ENCODE data around the gene ACTN2. TPM values are rescaled to one million over a fixed set of nuclear protein-coding genes. Genes with fewer than 3 reads are reported as not detected.

Gene ACTN2
- total RNA-seq, 1 experiment from 2014 or later, result not detected

DNA sequence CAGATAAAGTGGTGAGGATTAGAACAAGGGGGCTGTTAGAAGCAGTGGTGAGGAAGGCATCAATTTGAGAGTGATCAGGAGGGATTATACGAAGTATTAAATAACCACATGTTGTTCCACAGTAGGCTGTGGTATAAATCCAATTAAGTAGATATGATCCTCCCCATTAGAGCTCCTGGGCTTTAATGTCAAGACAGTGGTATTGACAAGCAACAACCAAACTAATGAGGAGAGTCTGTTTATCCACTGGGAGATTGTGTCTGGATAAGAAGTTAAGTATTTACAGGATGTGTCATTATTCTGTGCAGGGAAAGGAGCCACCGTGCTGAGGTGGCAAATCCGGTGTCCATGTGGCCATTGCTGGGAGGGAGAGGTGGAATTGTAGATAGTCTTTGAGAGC is 5.8 kb downstream of the ACTN2 start:
- ATAC-seq (no peak), DNase-seq (no peak)
- H3K27ac ChIP-seq (ENCODE audit: low read length), result no peak overlapping the region
- H3K4me3 ChIP-seq (ENCODE audit: low read length), result no peak overlapping the region
- H3K9me2 ChIP-seq (replicated peaks; ENCODE audit: low read length), result no peaks in the 10 kb centered on the region
- ChIA-PET CTCF (no interaction called here), POLR2A (ENCODE audit: unreplicated experiment) (no interaction called here)
- no peaks in the 10 kb centered on the region for H3K79me2 ChIP-seq (ENCODE audit: low read length)
- H3K4me1 ChIP-seq (ENCODE audit: insufficient read depth, low read length), result no peaks in the 10 kb centered on the region
- no peaks in the 10 kb centered on the region for H4K20me1 ChIP-seq (ENCODE audit: low read length)
- H3K9ac ChIP-seq (ENCODE audit: low read length), result no peak overlapping the region
- TF ChIP-seq EZH2 (IDR thresholded peaks at IDR 0.05; ENCODE audit: low read length, unreplicated experiment), result no peak
- no peak for TF ChIP-seq EZH2phosphoT487 (IDR thresholded peaks at IDR 0.05; ENCODE audit: borderline replicate concordance, low read length)
- TF ChIP-seq, protein P1, sequence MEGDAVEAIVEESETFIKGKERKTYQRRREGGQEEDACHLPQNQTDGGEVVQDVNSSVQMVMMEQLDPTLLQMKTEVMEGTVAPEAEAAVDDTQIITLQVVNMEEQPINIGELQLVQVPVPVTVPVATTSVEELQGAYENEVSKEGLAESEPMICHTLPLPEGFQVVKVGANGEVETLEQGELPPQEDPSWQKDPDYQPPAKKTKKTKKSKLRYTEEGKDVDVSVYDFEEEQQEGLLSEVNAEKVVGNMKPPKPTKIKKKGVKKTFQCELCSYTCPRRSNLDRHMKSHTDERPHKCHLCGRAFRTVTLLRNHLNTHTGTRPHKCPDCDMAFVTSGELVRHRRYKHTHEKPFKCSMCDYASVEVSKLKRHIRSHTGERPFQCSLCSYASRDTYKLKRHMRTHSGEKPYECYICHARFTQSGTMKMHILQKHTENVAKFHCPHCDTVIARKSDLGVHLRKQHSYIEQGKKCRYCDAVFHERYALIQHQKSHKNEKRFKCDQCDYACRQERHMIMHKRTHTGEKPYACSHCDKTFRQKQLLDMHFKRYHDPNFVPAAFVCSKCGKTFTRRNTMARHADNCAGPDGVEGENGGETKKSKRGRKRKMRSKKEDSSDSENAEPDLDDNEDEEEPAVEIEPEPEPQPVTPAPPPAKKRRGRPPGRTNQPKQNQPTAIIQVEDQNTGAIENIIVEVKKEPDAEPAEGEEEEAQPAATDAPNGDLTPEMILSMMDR (conservative IDR thresholded peaks at IDR 0.05; ENCODE audit: low read depth, low read length), result no peak
- H3K36me3 ChIP-seq (ENCODE audit: low read depth, low read length), result no peaks in the 10 kb centered on the region
- no peak overlapping the region for H2AFZ ChIP-seq (ENCODE audit: low read length)
- H3F3A ChIP-seq (ENCODE audit: low read length, unreplicated experiment), result no peaks in the 10 kb centered on the region
- no peak overlapping the region for H3K4me2 ChIP-seq (ENCODE audit: low read length)
- BruUV-seq (replicated peaks), result no TSS peak
- intact Hi-C loops (cut with micrococcal nuclease), result no loop called here
- peaks cover 62% of the 10 kb centered on the region for H3K27me3 ChIP-seq (ENCODE audit: low read length)
- no peaks in the 10 kb centered on the region for H3K9me3 ChIP-seq (ENCODE audit: low read length)

DNA sequence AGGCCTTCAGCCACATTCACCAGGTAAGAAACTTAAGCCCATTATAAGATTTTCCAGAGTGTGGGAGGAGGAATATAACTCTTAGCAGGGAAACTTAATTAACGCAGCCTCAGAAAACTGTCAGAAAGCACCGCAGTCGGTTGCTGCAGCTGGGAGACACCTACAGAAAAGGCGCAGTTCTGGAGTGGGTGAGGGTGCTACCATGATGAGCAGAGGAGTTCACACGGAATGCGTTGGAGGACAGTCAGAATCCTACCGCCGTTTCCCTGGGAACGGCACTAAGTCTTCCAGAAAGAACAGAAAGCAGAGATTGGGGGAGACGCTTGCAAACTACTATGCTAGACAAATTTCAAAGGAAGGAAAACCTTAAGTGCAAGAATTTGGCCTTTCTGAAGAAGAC is 6.4 kb downstream of the ACTN2 start:
- ChIA-PET CTCF (no interaction called here), POLR2A (ENCODE audit: unreplicated experiment) (no interaction called here)
- intact Hi-C loops (cut with micrococcal nuclease), result no loop called here
- Histone ChIP-seq H3K79me2 (ENCODE audit: low read length) (no peaks in the 10 kb centered on the region), H3K4me1 (ENCODE audit: insufficient read depth, low read length) (no peaks in the 10 kb centered on the region), H4K20me1 (ENCODE audit: low read length) (no peaks in the 10 kb centered on the region), H3K27ac (ENCODE audit: low read length) (no peak overlapping the region), H3K4me2 (ENCODE audit: low read length) (no peak overlapping the region), H3K9me2 (replicated peaks; ENCODE audit: low read length) (no peaks in the 10 kb centered on the region), H3K36me3 (ENCODE audit: low read depth, low read length) (no peaks in the 10 kb centered on the region), H3K27me3 (ENCODE audit: low read length) (peaks cover 56% of the 10 kb centered on the region), H2AFZ (ENCODE audit: low read length) (no peak overlapping the region), H3K4me3 (ENCODE audit: low read length) (no peak overlapping the region), H3F3A (ENCODE audit: low read length, unreplicated experiment) (no peaks in the 10 kb centered on the region), H3K9ac (ENCODE audit: low read length) (no peak overlapping the region), H3K9me3 (ENCODE audit: low read length) (no peaks in the 10 kb centered on the region)
- no TSS peak for BruUV-seq (replicated peaks)
- ATAC-seq (no peak), DNase-seq (no peak)
- TF ChIP-seq EZH2 (IDR thresholded peaks at IDR 0.05; ENCODE audit: low read length, unreplicated experiment) (no peak), EZH2phosphoT487 (IDR thresholded peaks at IDR 0.05; ENCODE audit: borderline replicate concordance, low read length) (no peak)
- TF ChIP-seq, protein P1 (conservative IDR thresholded peaks at IDR 0.05; ENCODE audit: low read depth, low read length), result no peak

DNA sequence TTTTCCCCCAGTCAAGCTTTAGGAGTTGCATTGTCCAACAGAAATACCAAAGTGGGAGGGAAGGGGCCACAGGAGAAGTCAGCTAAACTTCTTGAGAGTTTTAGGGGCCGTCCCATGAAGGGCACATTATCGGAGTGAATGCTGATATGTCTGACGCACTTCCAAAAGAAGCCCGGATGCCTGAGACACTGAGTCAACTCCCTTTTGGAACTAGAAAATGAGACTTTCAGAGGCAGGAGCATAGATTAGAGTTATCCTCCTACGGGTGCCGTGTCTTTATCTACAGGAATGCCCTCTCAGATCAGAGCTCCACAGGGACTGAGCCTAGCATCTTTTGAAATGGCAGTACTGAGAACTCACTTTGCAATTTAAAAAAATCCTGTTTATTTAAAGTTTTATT is 13.1 kb downstream of the ACTN2 start:
- Histone ChIP-seq H3K27me3 (ENCODE audit: low read length) (peaks cover 62% of the 10 kb centered on the region), H3K4me1 (ENCODE audit: insufficient read depth, low read length) (no peaks in the 10 kb centered on the region), H3K4me2 (ENCODE audit: low read length) (no peak overlapping the region), H3K9me2 (replicated peaks; ENCODE audit: low read length) (no peaks in the 10 kb centered on the region), H3K27ac (ENCODE audit: low read length) (no peak overlapping the region), H3K36me3 (ENCODE audit: low read depth, low read length) (no peaks in the 10 kb centered on the region), H3F3A (ENCODE audit: low read length, unreplicated experiment) (no peaks in the 10 kb centered on the region), H3K79me2 (ENCODE audit: low read length) (no peaks in the 10 kb centered on the region), H3K4me3 (ENCODE audit: low read length) (no peak overlapping the region), H4K20me1 (ENCODE audit: low read length) (no peaks in the 10 kb centered on the region), H2AFZ (ENCODE audit: low read length) (no peak overlapping the region), H3K9me3 (ENCODE audit: low read length) (no peaks in the 10 kb centered on the region), H3K9ac (ENCODE audit: low read length) (no peak overlapping the region)
- intact Hi-C loops (cut with micrococcal nuclease), result no loop called here
- POLR2A ChIA-PET (ENCODE audit: unreplicated experiment), result no interaction called here
- TF ChIP-seq EZH2phosphoT487 (IDR thresholded peaks at IDR 0.05; ENCODE audit: borderline replicate concordance, low read length), result no peak
- TF ChIP-seq, protein P1 (conservative IDR thresholded peaks at IDR 0.05; ENCODE audit: low read depth, low read length), result no peak
- no peak for TF ChIP-seq EZH2 (IDR thresholded peaks at IDR 0.05; ENCODE audit: low read length, unreplicated experiment)
- ATAC-seq, result no peak
- CTCF ChIA-PET, result no interaction called here
- BruUV-seq (replicated peaks), result no TSS peak
- DNase-seq, result no peak

Data from PC-3 (cell line).